Transverse colon (tissue), 4 donors: ENCODE results near the gene ZFHX3. TPM values are rescaled to one million over a fixed set of nuclear protein-coding genes. Genes with fewer than 3 reads are reported as not detected.
"Not testable (repeated sequence)": the region's sequence is repeated elsewhere in the genome, so short reads cannot be mapped to it uniquely, and the experiment has no call there.

Experiments
- DNase-seq: peaks from one replicate; pipeline ENCODE4 v3.0.0-alpha.2; 2019
- H3K27ac ChIP-seq, 4 donors: fragments of 200-600 bp; sonication (generic); 2 replicates each; pipeline ENCODE4 v1.5.1; 2016 to 2018; ENCODE audit warnings: inconsistent platforms in 4 of 4
- H3K27me3 ChIP-seq: fragments of 200-600 bp; sonication (generic); 2 replicates; pipeline ENCODE4 v1.5.1; 2017; ENCODE audit warnings: inconsistent platforms
- H3K36me3 ChIP-seq, 4 donors: fragments of 200-600 bp; sonication (generic); 2 replicates each; pipeline ENCODE4 v1.5.1; 2017 to 2019; ENCODE audit warnings: inconsistent platforms in 4 of 4
- H3K4me1 ChIP-seq, 4 donors: fragments of 200-600 bp; sonication (generic); 2 replicates each; pipeline ENCODE4 v1.5.1; 2017 to 2020; ENCODE audit warnings: inconsistent platforms in 4 of 4
- H3K4me3 ChIP-seq, 4 donors: fragments of 200-600 bp; sonication (generic); 1 replicate in 1 of 4; 2 replicates in 3 of 4; pipeline versions ENCODE4 v1.5.1 to v1.6.1; 2017 to 2019; ENCODE audit warnings: inconsistent platforms in 4 of 4
- H3K9me3 ChIP-seq, 2 donors: fragments of 200-600 bp; sonication (generic); 2 replicates each; pipeline ENCODE4 v1.5.1; 2017 to 2019; ENCODE audit warnings: inconsistent platforms in 2 of 2
- CTCF ChIP-seq, 5 experiments: fragments of 200-600 bp in 3 of 5; fragments of 450-650 bp in 2 of 5; sonication (generic) in 3 of 5; IDR thresholded peaks; 1 replicate in 2 of 5; 2 replicates in 3 of 5; pipeline ENCODE4 v1.5.1; 2016 to 2017; ENCODE audit warnings: antibody characterized with exemption in 5 of 5, inconsistent platforms in 3 of 5, mild to moderate bottlenecking in 2 of 5, moderate library complexity in 1 of 5
- EP300 ChIP-seq: sonication (generic); formaldehyde crosslinking; IDR thresholded peaks from one replicate; pipeline ENCODE4 v1.6.1; 2017; ENCODE audit warnings: antibody characterized with exemption, low read depth
- POLR2A ChIP-seq: fragments of 450-650 bp; IDR thresholded peaks from one replicate; pipeline ENCODE4 v1.6.1; 2016; ENCODE audit warnings: antibody characterized with exemption, mild to moderate bottlenecking, moderate library complexity
- POLR2AphosphoS5 ChIP-seq, 3 donors: sonication (generic); formaldehyde crosslinking; IDR thresholded peaks; one replicate each; pipeline ENCODE4 v1.6.1; 2016; ENCODE audit warnings: antibody characterized with exemption in 3 of 3
- WGBS, 2 donors: methylation state at CpG; one replicate each; pipeline ENCODE4 v1.1.5; 2018; ENCODE audit warnings: low coverage in 1 of 2; 5-methylcytosine and 5-hydroxymethylcytosine counted together
- in situ Hi-C, 4 donors: fragments of 200-750 bp; cut with MboI; loops; one replicate each; pipeline versions ENCODE4 v1.15.0 to v1.15.1; 2017; ENCODE audit warnings: low sequenced_read_pairs in 3 of 4, low pct_ligation_motif_present in 1 of 4, low pct_unique_long_range_greater_than_20kb in 1 of 4
- intact Hi-C: fragments of 100-400 bp; cut with DNase I; formaldehyde crosslinking; loops from one replicate; pipeline ENCODE4 v1.15.1; 2023; ENCODE audit warnings: low total_unique reads
- total RNA-seq, 4 donors: library from RNA; depleted of rRNA; stranded (reverse); fragments of >200 nt; gene quantifications; one replicate each; pipeline ENCODE4 v1.1.0, GENCODE V29; 2016

Gene ZFHX3
- total RNA-seq, 4 donors from 2014 or later, result 12.3 to 23.7 (median 15.3) TPM

GRCh38 chr16:72991644-72992043 lies 56.3 kb downstream of the ZFHX3 start:
- Histone ChIP-seq H3K27me3 (no peaks in the 10 kb centered on the region), H3K4me3 (no peak overlapping the region), H3K4me1 (peaks cover 21 to 58% (median 38%) of the 10 kb centered on the region in 4 donors), H3K36me3 (no peaks in the 10 kb centered on the region), H3K9me3 (no peaks in the 10 kb centered on the region), H3K27ac (peak overlapping the region; percentile 67 to 85 (median 80))
- TF ChIP-seq EP300, result no peak
- TF ChIP-seq POLR2A, result no peak
- no peak for TF ChIP-seq CTCF (IDR thresholded peaks at IDR 0.05)
- TF ChIP-seq POLR2AphosphoS5 (IDR thresholded peaks at IDR 0.05), result no peak
- intact Hi-C loops (no loop called here), in situ Hi-C loops (no loop called here)
- WGBS, 2 donors, result 60 to 69% methylated on average over 6 of the region's 6 CpGs
- DNase-seq, result no peak

GRCh38 chr16:72991211-72991610 lies 56.7 kb downstream of the ZFHX3 start:
- Histone ChIP-seq H3K4me3 (no peak overlapping the region), H3K27ac (peak overlapping the region; percentile 67 to 85 (median 80)), H3K27me3 (no peaks in the 10 kb centered on the region), H3K4me1 (peaks cover 16 to 55% (median 35%) of the 10 kb centered on the region in 4 donors), H3K36me3 (no peaks in the 10 kb centered on the region), H3K9me3 (no peaks in the 10 kb centered on the region)
- TF ChIP-seq CTCF (IDR thresholded peaks at IDR 0.05) (no peak), EP300 (no peak), POLR2AphosphoS5 (IDR thresholded peaks at IDR 0.05) (no peak), POLR2A (no peak)
- in situ Hi-C loops (no loop called here), intact Hi-C loops (no loop called here)
- 87 to 100% methylated on average over 2 of the region's 2 CpGs for WGBS, 2 donors
- no peak for DNase-seq

- WGBS, 2 donors, result 80 to 97% methylated on average over 6 to 14 of the region's 14 CpGs
- Histone ChIP-seq H3K9me3 (no peaks in the 10 kb centered on the region), H3K36me3 (no peaks in the 10 kb centered on the region), H3K4me1 (peaks cover 12 to 50% (median 35%) of the 10 kb centered on the region in 4 donors), H3K27me3 (no peaks in the 10 kb centered on the region), H3K27ac (peak overlapping the region; percentile 67 to 85 (median 80)), H3K4me3 (no peak overlapping the region)
- intact Hi-C loops (no loop called here), in situ Hi-C loops (no loop called here)
- no peak for TF ChIP-seq CTCF (IDR thresholded peaks at IDR 0.05)
- TF ChIP-seq EP300, result no peak
- DNase-seq, result no peak
These were observed 57.4 kb downstream of the ZFHX3 start for GRCh38 chr16:72990571-72990970.

- Histone ChIP-seq H3K9me3 (no peaks in the 10 kb centered on the region), H3K36me3 (no peaks in the 10 kb centered on the region), H3K4me3 (peak overlapping the region in 1 of 4 donors; percentile 13), H3K27me3 (no peaks in the 10 kb centered on the region), H3K4me1 (peaks cover 12 to 48% (median 38%) of the 10 kb centered on the region in 4 donors), H3K27ac (peak overlapping the region; percentile 67 to 85 (median 80))
- TF ChIP-seq EP300, result peak; percentile 55
- TF ChIP-seq CTCF (IDR thresholded peaks at IDR 0.05), result no peak
- TF ChIP-seq POLR2AphosphoS5 (IDR thresholded peaks at IDR 0.05), result peak; percentile 54 to 76 (median 68)
- in situ Hi-C loops, result no loop called here
- intact Hi-C loops, result loop anchor here (5.0 kb wide), 1 partner anchor 1307 kb away; the partner anchor contains the start of gene PSMD7
- DNase-seq, result peak; percentile 68
- 17 to 23% methylated on average over 2 to 19 of the region's 19 CpGs for WGBS, 2 donors
These were observed 58.1 kb downstream of the ZFHX3 start for GRCh38 chr16:72989579-72990551.

GRCh38 chr16:72989203-72989578 lies 58.7 kb downstream of the ZFHX3 start:
- H3K36me3 ChIP-seq, in situ Hi-C loops, H3K9me3 ChIP-seq, H3K27me3 ChIP-seq, H3K4me3 ChIP-seq, DNase-seq: not testable (repeated sequence)
- 79 to 84% methylated on average over 3 to 7 of the region's 7 CpGs for WGBS, 2 donors
- intact Hi-C loops, result loop anchor here (5.0 kb wide), 1 partner anchor 1308 kb away; the partner anchor contains the start of gene PSMD7
- Histone ChIP-seq H3K4me1 (peaks cover 12 to 49% (median 38%) of the 10 kb centered on the region in 4 donors), H3K27ac (peak overlapping the region; percentile 67 to 85 (median 80))
